ENCODE measurements around the gene STIP1.
A peak's percentile ranks its signal among the peaks of the same experiment; 100 is the strongest.
"Not testable (repeated sequence)": the region's sequence is repeated elsewhere in the genome, so short reads cannot be mapped to it uniquely, and the experiment has no call there.

STIP1 gene

GRCh38 chr11:64238076-64238475 is 52.1 kb downstream of the STIP1 start:
- no peak for DNase-seq (ENCODE audit: low read depth)

DNA sequence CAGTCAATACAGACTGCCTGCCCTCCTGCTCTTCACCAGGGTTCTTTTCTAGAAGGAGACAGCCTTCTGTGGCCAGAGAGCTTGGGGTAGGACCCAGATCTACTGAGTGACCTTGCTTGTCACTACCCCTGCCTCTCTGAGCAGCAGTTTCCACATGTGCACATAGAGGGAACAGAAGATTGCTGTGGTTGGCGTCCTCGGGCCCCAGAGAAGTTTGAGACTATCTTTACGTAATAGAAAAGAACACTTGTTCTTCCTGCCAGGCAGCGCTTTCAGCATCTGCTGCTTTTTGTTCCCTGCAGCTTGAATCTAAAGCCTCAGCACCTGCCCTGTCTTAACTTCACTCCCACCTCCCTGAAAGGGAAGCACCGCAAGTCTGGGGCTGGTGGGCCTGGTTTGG is 53.0 kb downstream of the STIP1 start:
- DNase-seq (ENCODE audit: low read depth) = no peak

GRCh38 chr11:64239662-64240434 is 53.9 kb downstream of the STIP1 start:
- no peak for DNase-seq (ENCODE audit: low read depth)

- peak; percentile 91 for DNase-seq (ENCODE audit: low read depth)
Observed at GRCh38 chr11:64240435-64241240, 54.7 kb downstream of the STIP1 start, which contains the start of gene FKBP2. Gene FKBP2 (plus strand): TSS chr11:64241095. CDS start chr11:64242388, 1,293 bp downstream.

DNA sequence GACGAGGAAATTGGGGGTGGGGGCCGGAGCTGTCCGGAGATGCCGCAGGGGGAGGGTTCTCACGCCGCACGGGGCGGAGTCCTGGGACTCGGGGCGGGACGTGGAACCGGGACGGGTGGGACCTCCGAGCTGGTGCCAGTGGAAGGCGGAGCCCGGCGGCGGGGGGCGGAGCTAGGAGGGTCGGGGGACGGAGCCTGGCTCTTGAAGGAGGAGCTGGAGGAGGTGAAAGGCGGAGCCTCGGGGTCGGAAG is 55.2 kb downstream of the STIP1 start:
- peak; percentile 97 for DNase-seq (ENCODE audit: low read depth)

GRCh38 chr11:64241491-64242374 is 55.8 kb downstream of the STIP1 start:
- no peak for DNase-seq (ENCODE audit: low read depth)

DNA sequence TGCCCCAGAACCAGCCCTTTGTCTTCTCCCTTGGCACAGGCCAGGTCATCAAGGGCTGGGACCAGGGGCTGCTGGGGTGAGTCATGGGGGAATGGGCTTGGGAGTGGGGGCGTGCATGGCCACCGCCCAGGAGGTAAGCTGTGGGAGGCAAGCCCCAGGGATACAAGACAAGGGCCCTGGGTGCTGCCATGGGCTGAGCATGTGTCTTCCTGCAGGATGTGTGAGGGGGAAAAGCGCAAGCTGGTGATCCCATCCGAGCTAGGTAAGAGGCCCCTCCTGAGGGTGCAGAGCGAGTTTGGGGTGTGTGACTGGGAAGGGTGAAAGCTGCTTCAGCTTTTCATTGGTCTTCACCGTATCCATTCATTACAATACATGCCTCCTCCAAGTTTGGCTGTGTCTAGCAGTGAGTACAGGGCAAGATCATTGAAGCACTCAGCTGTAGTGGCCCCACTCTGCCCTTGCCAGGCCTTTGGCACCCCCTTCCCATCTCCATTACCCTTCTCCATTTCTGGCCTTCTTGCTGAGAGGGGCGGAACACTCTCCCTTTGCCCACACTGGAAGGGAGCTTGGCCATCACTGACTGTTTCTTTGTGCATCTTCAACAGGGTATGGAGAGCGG is 57.4 kb downstream of the STIP1 start:
- no peak for DNase-seq (ENCODE audit: low read depth)

GRCh38 chr11:64244107-64244506 is 58.1 kb downstream of the STIP1 start:
- DNase-seq (ENCODE audit: low read depth) = no peak

- no peak for DNase-seq (ENCODE audit: low read depth)
Observed at GRCh38 chr11:64244966-64245365, 59.0 kb downstream of the STIP1 start.

DNA sequence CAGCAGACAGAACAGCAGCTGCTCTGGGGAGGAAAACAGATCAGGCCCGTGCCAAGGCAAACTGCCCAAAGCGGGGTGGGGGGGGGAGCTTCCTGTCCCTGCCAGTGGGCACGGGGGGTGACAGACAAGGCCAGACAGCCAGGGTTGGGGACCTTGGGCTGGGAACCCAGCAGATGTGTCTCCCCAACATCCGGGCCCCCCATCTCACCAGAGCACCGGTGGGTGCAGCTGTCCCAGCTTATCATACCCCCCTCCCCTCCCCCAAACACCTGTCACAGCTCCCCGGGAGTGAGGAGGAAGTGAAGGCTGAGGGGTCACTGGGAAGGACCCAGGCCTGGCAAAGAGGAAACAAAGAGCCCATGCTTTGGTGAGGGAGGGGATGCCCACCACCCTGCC is 59.4 kb downstream of the STIP1 start:
- no peak for DNase-seq (ENCODE audit: low read depth)

DNA sequence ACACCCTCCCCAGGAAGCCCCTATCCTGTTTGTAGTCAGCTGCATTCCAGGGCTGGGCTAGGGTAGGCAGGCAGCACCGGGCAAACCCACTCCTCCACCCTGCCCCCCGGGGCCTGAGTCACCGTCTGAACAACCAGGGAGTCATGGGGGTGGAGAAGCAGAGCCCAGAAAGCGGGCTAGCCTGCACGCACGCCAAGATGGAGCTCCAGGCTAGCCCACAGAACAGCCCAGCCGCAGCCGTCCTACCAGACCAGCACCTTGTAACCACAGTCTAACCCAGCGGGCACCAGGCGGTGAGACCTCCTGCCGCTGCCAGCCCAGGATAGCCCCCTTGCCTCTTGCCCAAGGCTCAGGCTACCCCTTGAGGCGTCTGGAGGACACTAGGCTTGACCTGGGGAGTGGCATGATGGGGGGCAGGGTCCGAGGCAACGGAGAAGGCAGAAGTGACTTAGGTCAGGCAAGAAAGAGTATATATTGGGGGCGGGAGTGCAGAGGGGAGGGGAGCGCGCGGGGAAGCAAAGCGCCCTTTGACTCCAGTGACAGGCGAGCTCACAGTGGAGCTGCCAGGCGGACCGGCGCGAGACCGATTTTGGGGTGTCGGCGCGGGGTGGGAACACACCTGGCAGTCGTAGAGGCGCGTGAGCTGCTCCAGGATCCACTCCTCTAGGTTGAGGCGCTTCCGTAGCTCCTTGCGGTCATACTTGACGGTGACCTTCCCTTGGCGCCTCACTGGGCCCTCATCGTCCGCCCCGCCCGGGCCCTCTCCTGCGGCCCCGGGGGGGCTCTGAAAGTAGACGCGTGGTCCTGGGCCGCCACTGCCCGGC is 60.0 kb downstream of the STIP1 start:
- DNase-seq (ENCODE audit: low read depth) = peak; percentile 92

DNA sequence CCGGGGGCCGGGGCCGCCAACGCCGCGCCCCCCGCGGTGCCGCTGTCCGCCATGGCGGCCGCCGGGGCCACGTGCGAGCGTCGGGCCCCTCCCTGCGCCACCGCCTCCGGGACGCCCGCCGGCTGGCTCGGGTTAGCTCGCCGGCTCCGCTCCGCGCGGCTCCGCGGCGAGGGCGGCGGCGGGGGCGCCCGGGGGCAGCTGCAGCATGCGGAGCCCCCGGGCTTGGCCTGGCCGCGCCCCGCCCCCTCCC is 60.6 kb downstream of the STIP1 start:
- DNase-seq (ENCODE audit: low read depth) = not testable (repeated sequence)

GRCh38 chr11:64246871-64247728 is 61.1 kb downstream of the STIP1 start, which contains the start of gene PPP1R14B:
Gene PPP1R14B (minus strand): TSS chr11:64246943. CDS start chr11:64246673, 270 bp downstream.
- DNase-seq (ENCODE audit: low read depth) = peak; percentile 73

- no peak for DNase-seq (ENCODE audit: low read depth)
Observed at GRCh38 chr11:64247729-64248531, 62.0 kb downstream of the STIP1 start.

- no peak for DNase-seq (ENCODE audit: low read depth)
Observed at GRCh38 chr11:64248578-64248977, 62.6 kb downstream of the STIP1 start.

GRCh38 chr11:64249038-64249437 is 63.1 kb downstream of the STIP1 start:
- DNase-seq (ENCODE audit: low read depth) = no peak

GRCh38 chr11:64249563-64250414 is 63.8 kb downstream of the STIP1 start:
- no peak for DNase-seq (ENCODE audit: low read depth)

DNA sequence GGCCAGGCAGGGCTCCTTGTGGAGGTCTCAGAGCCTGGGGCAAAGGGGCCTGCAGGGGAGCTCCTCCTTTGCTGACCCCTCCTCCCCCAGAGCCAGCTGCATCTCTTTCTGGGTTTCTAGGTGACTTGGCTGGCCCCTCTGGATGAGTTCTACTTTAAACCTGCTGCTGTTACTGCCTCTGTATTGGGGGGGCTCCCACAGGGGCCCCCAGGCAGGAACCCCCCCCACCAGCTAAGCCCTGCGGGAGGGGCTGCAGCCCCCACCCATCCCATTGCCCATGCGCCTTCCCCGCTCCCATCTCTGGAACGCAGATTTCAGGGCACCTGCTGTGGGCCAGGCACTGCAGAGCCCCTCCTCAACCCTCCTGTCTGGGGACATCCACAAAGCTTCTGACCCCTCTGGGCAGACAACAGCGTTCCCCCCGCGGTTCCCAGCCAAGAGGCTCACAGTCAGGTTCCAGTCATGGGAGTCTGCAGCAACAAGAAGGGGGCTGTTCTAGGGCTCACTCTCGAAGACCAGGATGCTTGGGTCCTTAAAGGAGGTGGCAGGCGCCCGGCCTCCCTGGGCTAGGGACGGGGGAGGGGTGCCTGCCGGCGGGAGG is 64.5 kb downstream of the STIP1 start:
- DNase-seq (ENCODE audit: low read depth) = no peak

All from stromal cell of bone marrow (primary cell).